ENCODE data around the gene RGL1.

RGL1 gene

GRCh38 chr1:183841550-183841949 is 36.6 kb downstream of the RGL1 start:
- CTCF ChIA-PET: interaction anchor here (1.3 kb wide), 1 partner anchor 186 kb away, joined by 3 read pairs; no protein-coding TSS in a partner anchor
- no peak for DNase-seq (ENCODE audit: low read depth, low spot score)
- POLR2A ChIA-PET: no interaction called here
- TF ChIP-seq CTCF (IDR thresholded peaks at IDR 0.05; ENCODE audit: insufficient read depth, low read length, missing control alignments): no peak
- H3K4me3 ChIP-seq (ENCODE audit: low read depth, low read length): no peak overlapping the region

- no peak overlapping the region; the same call in 1 of the 2 replicates for H3K4me3 ChIP-seq (ENCODE audit: low read depth, low read length)
- TF ChIP-seq CTCF (IDR thresholded peaks at IDR 0.05; ENCODE audit: insufficient read depth, low read length, missing control alignments): no peak
- ChIA-PET POLR2A (no interaction called here), CTCF (interaction anchor here (0.8 to 1.3 kb wide), 2 partner anchors 15 to 186 kb away, joined by 3 read pairs; no protein-coding TSS in a partner anchor)
- peak; percentile 89 for DNase-seq (ENCODE audit: low read depth, low spot score)
Observed at GRCh38 chr1:183841950-183842794, 37.3 kb downstream of the RGL1 start.

GRCh38 chr1:183842795-183843144 is 37.9 kb downstream of the RGL1 start:
- CTCF ChIA-PET: interaction anchor here (0.8 kb wide), 1 partner anchor 15 kb away, joined by 3 read pairs; no protein-coding TSS in a partner anchor
- POLR2A ChIA-PET: no interaction called here
- TF ChIP-seq CTCF (IDR thresholded peaks at IDR 0.05; ENCODE audit: insufficient read depth, low read length, missing control alignments): no peak
- H3K4me3 ChIP-seq (ENCODE audit: low read depth, low read length): no peak overlapping the region; the same call in 1 of the 2 replicates
- DNase-seq (ENCODE audit: low read depth, low spot score): no peak

- CTCF ChIA-PET: no interaction called here
- DNase-seq (ENCODE audit: low read depth, low spot score): no peak
- no peak for TF ChIP-seq CTCF (IDR thresholded peaks at IDR 0.05; ENCODE audit: insufficient read depth, low read length, missing control alignments)
- no peak overlapping the region for H3K4me3 ChIP-seq (ENCODE audit: low read depth, low read length)
- POLR2A ChIA-PET: no interaction called here
Observed at GRCh38 chr1:183844806-183845205, 39.9 kb downstream of the RGL1 start.

GRCh38 chr1:183845681-183846080 is 40.8 kb downstream of the RGL1 start:
- POLR2A ChIA-PET: no interaction called here
- CTCF ChIA-PET: no interaction called here

More at GRCh38 chr1:183845681-183846080, 40.8 kb downstream of the RGL1 start:
- no peak overlapping the region for H3K4me3 ChIP-seq (ENCODE audit: low read depth, low read length)
- DNase-seq (ENCODE audit: low read depth, low spot score): no peak
- TF ChIP-seq CTCF (IDR thresholded peaks at IDR 0.05; ENCODE audit: insufficient read depth, low read length, missing control alignments): no peak

Data from AG04449 (cell line).